CD4-positive, alpha-beta T cell treated with Interleukin-6 at 100 ng/mL for 8 hours (primary cell): ENCODE measurements around the gene DMBX1.

ENCODE experiments used
- DNase-seq: peaks from one replicate; pipeline ENCODE4 v3.0.0-alpha.2; 2020; ENCODE audit warnings: mixed read lengths, low spot score

The DMBX1 gene

DNA sequence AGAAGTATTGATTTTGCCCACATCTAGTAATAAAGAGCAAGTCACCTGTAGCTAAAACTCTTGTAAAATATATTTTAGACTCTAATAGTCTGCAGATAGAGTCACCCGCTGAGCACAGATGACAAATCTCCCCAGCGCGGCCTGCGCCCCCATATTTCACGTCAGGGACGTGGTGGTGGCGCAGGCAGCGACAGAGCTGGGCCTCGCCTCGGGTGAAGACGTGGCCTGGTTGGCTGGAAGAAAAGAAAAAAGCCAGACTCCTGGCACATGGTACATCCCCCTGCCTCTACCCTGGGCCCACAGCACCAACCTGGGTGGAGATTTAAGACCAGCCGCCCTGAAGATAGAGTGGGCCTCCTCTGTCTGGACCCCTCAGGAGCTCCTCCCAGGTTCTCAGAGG is 6.0 kb upstream of the DMBX1 start:
- DNase-seq, result no peak

DNA sequence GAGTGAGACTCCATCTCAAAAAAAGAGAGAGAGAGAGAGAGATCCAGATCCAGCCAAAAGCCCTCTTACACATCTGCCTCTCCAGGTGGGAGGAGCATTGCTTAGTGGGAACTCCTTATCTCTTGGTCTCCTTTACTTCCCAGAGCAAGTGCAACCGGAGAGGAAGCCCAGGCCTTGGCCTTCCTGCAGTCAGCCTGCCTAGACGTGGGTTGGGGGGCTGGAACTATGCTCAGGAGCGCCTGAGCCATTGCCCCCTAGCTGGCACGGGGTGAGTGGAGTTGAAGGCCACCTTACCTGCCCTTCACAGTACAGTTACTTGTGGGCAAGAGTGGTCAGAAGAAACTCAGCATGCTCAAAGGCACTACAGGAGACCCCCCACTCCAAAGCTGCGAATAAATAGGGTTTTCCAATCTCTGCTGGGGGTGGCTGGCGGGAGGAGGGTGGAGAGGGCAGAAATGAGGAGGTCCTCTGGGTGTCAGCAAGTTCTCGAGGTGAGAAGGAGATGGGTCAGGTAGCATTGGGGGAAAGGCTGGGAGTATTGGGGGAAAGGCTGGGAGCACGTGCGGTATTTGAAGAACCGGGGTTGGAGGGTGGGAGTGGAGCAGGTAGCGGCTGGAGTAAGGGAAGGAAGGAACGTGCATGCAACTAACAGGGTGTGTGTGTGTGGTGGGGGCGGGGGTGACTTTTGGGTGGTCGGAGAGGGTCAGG is 4.7 kb upstream of the DMBX1 start:
- no peak for DNase-seq

GRCh38 chr1:46485564-46486431 is 3.8 kb upstream of the DMBX1 start:
- no peak for DNase-seq

DNA sequence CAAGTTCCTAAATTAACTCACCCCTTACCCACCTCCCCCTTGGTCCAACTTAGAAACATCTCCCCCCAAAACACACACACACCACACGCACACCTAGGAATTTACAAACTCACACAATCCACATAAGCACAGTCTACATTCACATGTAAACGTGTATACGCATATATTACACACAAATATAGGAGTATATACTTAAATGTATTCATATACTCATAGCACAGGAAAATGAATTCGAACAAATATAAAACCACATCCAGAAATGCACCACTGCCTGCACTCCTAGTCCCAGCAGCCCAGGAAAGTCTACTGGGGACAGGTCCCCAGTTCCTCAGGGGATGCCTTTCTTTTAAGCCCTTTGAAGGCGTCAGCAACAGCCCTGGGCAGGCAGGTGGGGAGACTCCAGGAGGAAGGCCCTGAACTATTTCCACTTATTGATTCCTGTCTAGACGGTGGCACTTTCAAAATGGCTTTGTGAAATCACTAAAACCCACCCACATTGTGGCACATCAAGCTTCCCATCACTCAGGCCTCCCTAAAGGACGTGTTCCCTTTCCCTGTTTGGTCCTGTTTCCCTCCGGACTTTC is 3.1 kb upstream of the DMBX1 start:
- no peak for DNase-seq

GRCh38 chr1:46487818-46488218 is 1.8 kb upstream of the DMBX1 start:
- DNase-seq, result no peak

- no peak for DNase-seq
These were observed 1.1 kb upstream of the DMBX1 start for GRCh38 chr1:46488343-46489168.

- DNase-seq, result no peak
These were observed 433 bp upstream of the DMBX1 start for GRCh38 chr1:46489169-46489637.

GRCh38 chr1:46490406-46490655 is 695 bp downstream of the DMBX1 start:
- DNase-seq, result no peak

DNA sequence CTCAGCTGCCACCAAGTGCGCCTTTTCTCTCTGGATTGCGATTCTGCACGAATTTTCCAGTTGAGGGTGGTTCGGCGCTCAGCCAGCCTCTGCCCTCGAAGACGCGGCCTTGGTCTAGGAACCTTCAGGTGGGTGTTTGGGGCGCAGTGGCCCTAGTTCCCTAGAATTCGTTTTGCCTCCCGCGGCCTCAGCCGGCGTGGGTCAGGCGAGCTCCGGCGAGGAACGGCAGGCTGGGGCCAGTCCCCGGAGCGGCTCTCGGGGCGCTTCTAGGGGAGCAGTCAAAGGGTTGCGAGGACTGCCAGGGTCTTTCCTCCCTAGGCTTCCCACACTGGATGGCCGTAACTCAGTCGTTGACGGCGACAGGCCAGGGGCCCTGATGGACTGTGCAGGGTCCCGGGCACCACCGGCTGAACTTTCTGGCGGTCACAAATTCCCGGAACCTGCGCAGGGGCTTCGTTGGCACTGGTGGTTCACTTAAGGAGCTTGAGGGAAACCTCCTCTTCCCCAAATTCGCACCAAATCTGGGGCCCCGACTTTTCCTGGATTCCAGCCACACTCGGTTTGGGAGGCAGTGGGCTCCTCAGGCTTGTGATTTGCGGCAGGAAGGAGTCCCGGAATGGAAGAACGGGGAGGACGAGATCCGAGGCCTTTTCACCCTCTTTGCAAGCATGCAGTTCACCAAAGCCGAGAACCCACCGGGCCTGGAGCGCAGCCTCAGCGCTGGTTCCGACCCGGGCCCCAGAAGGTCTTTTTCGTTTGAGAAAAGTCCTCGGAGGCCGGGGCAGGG is 1.2 kb downstream of the DMBX1 start:
- no peak for DNase-seq

- DNase-seq, result no peak
These were observed 2.0 kb downstream of the DMBX1 start for GRCh38 chr1:46491443-46492268.

DNA sequence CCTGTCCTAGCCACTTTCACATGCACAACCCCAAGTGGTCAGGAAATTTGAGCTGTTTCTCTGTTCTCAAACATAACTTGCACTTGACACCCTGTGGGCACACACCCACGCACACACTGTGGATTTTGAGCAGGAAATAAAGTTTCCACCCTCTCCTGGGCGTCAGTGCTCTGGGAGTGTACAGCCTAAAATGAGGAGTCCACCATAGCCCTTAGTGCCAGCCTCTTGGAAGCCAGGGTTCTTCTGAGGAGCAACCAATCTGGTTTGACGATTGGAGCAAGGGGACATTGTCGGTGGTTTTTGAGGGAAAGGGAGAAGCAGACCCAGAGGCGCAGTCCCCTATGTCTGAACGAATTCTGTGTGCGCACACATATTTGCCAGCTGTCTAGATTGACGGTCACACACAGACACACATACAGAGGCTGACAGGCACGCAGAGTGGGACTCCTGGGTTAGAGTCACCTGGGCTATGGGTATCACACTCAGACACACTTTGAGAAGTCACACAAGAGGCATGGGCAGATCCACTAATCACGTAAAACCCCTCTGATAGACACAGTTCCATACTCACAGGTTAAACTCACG is 2.7 kb downstream of the DMBX1 start:
- no peak for DNase-seq

DNA sequence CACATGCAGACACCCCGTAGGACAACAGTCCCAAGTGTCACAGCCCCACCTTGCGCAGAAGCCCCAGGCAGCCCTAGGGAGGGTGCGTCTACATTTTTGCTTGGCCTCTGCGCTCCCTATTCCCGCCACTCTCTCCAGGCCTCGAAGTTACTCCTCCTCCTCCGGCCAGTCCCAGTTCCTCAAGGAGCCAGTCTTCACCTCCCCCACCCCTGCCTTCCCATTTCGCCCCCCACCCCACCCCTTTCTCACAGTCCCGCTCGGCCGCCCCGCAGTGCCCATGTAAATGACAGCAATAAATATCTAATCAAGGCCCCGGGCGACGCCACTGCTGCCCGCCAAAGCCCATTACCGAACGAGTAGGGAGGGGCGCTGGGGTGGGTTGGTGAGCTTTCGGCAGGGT is 3.2 kb downstream of the DMBX1 start:
- DNase-seq, result no peak

- DNase-seq, result no peak
These were observed 3.8 kb downstream of the DMBX1 start for GRCh38 chr1:46493316-46494032.

DNA sequence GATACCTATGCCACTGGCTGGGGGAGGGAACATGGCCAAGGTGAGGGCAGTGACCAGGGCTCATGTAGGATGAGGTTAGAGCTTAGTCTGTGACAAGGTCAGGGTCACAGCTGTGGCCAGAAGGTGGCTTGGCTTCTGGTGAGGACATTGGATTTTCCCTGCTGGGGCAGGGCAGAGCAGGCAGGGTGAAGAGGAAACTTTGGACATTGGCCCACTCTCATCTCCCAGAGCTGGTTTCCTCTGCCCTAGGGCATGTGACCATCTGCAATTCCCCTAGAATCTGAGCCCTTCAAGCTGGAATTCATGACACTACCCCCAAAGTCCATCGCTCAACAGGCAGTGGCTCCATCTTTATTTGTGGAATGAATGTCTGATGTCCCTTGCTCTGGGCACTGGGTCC is 5.3 kb downstream of the DMBX1 start:
- no peak for DNase-seq

- no peak for DNase-seq
These were observed 6.1 kb downstream of the DMBX1 start for GRCh38 chr1:46495778-46496177.

GRCh38 chr1:46496505-46496904 is 6.9 kb downstream of the DMBX1 start:
- no peak for DNase-seq

DNA sequence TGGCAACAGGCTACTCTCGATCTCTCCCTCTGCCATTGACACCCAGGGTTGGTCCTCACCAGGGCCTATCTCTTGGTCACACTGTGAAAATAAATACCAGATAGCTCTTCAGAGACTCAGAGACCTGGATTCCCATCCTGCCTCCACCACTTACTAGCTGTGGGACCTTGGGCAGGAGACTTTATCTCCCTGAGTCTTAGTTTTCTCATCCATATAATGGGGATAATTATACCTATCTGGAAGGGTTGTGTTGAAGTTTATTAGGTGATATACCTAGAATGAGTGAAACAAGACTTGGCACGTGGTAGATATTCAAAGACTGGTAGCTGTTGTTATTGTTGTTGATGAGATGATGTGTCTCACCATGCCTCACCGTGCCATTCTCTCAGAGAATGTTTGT is 7.4 kb downstream of the DMBX1 start:
- DNase-seq, result no peak

- DNase-seq, result no peak
These were observed 8.0 kb downstream of the DMBX1 start for GRCh38 chr1:46497665-46498064.

DNA sequence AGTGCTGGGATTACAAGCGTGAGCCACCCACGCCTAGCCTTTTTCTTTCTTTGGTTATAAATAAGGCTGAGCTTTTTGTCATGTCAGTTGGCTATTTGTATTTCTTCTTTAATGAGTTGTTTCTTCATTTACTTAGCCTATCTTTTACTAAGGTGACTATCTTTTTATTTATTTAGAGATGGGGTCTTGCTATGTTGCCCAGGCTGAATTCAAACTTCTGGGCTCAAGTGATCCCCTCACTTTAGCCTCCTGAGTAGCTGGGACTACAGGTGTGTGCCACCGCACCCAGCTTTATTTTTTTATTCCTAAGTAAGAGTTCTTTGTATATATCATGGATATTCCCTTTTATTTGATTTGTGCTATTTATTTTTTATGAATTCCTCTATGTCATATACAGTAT is 11.9 kb downstream of the DMBX1 start:
- no peak for DNase-seq

- DNase-seq, result no peak
These were observed 13.8 kb downstream of the DMBX1 start for GRCh38 chr1:46503421-46503820.
